A172 (cell line): ENCODE results near the gene LEMD2. TPM values are rescaled to one million over a fixed set of nuclear protein-coding genes. Genes with fewer than 3 reads are reported as not detected.

Experiments used
- DNase-seq: peaks from one replicate; pipeline ENCODE4 v3.0.0-alpha.2; 2015; ENCODE audit warnings: low spot score
- total RNA-seq: library from RNA; depleted of rRNA; stranded (reverse); fragments of >200 nt; shearing (Covaris generic); gene quantifications from 2 replicates; pipeline ENCODE4 v1.2.3, GENCODE V29; 2014

Gene LEMD2
- total RNA-seq, 1 experiment from 2014 or later: 50.8 TPM

DNA sequence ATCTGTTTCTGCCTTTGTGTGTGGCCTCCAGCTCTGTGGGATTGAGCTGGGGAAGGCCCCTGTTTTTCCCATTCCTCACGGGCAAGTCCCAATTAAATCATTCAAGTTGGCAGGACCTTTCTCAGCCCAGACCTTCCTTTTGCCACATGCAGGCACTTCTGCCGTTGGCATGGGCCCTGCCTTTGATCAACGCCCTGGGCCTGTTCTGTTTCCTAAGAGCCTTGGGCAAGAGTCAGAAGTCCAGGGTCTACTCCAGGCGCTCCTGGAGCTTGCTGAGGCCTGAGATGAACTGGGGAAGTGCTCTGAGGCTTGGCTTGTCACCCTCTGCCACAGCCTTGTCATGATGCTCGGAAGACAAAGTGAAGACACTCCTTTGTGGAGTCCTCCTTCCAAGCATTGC lies 49.4 kb downstream of the LEMD2 start:
- DNase-seq: no peak

GRCh38 chr6:33738879-33739278 lies 50.1 kb downstream of the LEMD2 start:
- no peak for DNase-seq

- no peak for DNase-seq
Observed at GRCh38 chr6:33738153-33738552, 50.8 kb downstream of the LEMD2 start.

DNA sequence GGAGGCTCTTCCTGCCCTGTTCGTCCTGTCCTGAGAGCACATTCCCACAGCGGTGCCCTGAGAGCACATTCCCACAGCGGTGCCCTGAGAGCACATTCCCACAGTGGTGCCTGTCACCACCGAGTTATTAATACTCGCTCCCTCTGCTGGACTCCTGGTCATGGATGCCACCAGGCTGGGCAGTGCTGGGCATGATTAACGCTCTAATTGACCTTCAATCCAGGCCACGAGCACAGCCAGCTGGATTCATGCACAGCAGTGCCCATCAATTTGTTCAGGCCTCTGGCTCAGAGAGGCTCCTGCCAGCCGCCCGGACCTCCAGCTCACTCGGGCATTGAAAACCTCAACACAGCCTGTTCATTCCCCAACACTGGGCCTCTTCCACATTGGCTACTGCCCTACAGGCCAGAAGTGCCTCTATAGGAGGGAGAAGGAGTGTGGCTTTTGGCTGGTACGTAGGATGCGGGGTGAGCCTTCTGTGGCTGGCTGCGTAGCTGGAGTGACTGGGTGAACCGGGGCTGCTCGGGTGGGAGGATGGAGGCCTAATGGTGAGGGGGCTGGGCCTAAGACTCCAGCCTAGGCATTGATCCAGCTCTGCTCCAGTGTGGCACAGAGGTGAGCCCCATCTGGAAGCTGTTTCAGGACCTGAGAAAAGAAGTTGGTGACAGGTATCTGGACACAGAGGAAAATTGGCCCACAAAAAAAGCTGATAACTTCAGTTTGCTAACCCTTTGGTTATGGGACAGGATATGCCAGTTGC lies 51.5 kb downstream of the LEMD2 start:
- DNase-seq: no peak

- no peak for DNase-seq
Observed at GRCh38 chr6:33735216-33735615, 53.7 kb downstream of the LEMD2 start.

- DNase-seq: no peak
Observed at GRCh38 chr6:33733709-33734007, 55.3 kb downstream of the LEMD2 start.

DNA sequence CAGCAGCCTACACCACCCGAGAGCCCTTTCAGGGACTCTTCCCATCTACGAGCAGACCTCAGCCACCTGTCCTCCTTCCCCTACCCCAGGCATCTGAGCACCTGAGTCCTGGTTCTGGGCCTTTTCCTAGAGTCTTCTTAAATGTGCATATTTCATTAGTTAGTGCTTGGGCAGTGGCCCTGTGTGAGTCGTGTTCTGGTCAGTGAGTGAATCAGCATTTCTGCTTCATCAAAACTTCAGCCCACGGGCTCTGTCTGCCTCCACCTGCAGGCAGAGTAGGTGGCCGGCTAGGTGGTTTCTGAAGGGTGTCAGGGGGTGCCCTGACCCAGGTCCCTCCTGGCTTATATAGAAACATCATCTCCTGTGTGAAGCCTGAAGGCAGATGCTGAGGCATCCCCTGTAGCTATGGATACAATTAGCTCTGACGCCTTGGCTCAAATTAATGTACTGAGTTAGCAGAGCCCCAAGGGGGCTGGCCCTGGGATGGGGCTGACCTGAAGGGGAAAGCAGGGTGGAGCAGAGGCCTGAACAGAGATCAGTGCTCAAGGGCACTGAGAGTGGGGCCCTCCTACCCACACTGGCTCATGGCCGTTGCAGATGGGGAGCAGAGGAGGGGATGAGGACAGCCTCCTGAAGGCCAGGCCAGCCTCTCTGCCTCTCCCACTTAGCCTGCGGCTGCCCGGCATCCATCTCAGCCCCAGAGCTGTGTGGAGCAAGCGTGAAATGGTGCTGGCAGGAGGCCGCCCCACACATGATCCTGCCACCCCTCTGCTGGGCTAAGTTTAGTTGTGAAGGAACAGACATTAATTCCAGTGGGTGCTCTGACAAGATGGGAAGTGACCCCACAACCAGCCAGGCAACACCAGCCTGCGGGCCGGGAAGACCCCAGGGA lies 55.9 kb downstream of the LEMD2 start:
- peak; percentile 18 for DNase-seq

- no peak for DNase-seq
Observed at GRCh38 chr6:33732385-33732784, 56.5 kb downstream of the LEMD2 start.

DNA sequence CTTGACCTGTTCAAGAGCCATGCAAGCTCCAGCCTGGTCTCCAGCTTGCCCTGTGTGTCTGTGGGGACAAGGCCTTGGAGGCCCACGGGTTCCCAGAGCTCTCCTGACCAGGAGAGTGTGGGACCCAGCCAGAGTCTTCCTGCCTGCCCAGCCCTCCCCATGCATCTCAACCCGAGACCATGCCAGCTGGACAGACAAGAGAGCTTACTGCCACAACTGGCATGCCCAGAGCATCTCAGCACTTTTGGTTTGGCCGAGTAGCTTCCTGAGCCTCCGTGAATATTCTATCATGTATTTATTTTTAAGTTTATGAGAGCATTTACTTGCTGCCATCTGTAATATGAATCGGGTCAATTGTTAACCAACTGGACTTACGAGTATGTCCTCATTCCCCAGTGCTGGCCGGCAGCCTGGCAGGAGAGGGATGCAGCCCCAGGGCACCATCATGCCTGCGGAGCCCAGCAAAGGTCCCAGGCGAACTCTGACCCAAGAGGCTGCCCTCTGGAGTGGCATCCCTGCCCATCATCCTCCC lies 57.1 kb downstream of the LEMD2 start:
- DNase-seq: no peak

DNA sequence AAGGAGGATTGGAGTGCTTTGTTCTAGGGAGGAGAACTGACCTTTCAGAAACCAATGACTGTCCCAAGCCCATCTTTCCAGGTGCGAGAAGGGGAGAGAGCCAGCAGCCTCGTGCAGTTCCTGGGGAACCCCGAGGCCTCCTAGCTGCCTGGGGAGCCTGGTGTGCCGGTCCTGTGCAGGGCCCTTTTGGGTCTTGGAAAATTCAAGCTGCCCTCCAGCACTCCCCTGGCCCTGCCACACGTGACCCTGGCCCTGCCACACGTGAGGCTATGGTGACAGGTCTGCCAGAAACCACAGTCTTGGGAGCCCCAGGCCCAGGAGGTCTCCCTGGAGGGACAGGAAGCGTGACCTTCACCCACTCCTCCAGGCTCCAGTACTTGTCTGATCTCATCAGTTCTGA lies 57.9 kb downstream of the LEMD2 start:
- DNase-seq: no peak

DNA sequence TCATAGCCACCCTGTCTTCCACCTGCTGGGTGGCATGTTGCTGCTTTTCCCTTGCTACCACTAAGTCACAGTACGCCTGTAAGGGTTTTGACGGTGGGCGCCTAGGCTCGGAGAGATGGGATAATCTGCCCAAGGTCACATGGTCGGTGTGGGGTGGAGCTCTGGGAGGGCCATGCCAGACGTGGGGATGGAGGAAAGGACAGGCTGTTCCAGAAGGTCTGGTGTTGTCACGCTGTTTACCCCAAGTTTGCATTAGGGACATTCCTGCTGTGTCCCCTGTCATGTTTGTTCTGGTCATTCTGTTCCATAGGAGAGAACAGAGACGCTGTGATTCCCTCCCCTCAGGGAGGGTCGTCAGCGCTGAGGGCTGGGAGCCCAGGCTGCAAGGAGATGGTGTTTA lies 58.3 kb downstream of the LEMD2 start:
- DNase-seq: no peak

DNA sequence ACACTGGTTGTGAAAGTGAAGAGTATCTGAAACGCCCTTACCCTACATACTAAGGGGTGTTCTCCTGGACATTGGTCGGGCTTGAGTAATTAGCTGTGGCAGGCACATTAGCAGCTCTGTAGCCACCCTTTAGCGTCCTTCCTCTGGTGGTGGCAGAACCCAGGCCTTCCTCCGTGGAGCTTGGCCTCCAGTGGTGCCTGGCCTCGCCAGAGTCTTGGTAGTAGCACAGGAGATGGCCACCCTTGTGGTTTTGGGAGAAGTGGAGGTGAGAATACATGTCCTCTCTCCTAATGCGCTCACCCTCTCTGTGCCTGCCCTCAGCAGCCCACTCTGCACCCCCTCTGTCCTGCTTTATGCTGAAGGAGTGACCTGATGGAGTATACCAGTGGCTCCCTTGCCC lies 59.9 kb downstream of the LEMD2 start:
- no peak for DNase-seq

DNA sequence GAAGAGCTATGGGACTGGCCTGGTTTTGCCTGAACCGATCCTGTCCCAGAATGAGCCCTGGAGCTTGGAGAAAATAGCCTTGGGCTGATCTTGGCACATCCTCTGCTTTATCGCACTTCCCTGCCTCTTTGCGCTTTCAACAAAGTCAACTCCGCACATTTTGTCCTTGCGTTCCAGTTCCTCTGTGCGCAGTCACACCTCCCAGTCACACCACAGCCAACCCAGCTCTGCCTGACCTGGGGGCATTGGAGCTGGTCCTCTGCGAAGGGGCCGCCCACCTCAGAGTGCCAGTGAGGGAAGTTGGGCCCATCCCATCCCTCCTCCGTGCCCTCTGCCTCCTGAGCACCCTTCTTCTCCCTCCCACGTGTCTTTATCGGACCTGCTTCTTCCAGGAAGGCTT lies 60.5 kb downstream of the LEMD2 start:
- no peak for DNase-seq

DNA sequence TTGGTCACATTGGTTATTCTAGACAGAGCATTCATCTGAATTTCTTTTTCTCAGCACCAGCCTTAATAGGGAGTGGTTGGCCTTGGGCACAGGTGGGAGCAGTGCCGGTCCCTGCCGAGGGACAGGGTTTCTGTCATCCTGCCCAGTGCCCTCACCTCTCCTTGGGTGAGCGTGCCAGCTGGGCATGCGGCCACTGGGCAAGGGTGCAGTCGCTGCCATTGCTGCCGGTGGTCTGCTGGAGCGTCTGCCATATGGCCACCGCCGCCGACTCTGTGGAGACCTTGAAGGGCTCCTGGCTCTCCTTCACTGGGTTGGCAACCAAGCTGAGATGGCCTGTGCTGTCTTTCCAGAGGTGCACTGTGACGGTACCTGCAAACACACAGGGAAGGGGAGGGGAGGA lies 61.0 kb downstream of the LEMD2 start:
- DNase-seq: no peak

DNA sequence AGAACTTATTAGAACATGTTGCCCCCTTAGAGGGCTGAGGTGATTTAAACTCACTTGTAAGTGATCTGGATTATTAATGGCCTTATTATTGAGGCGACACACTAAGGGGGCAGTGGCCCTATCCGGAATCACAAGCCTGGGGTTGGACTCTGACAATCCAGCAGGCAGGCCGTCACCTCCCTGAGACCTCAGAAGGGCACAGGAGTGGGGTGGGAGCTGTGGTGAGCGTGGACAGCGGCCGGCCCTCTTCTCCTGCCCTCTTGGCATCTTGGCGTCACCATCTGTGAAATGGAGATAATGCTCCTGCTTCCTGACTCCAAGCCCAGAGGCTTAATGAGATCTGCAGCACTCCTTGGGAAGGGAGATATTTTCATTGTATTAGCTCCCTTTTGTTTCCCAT lies 61.8 kb downstream of the LEMD2 start:
- DNase-seq: no peak

DNA sequence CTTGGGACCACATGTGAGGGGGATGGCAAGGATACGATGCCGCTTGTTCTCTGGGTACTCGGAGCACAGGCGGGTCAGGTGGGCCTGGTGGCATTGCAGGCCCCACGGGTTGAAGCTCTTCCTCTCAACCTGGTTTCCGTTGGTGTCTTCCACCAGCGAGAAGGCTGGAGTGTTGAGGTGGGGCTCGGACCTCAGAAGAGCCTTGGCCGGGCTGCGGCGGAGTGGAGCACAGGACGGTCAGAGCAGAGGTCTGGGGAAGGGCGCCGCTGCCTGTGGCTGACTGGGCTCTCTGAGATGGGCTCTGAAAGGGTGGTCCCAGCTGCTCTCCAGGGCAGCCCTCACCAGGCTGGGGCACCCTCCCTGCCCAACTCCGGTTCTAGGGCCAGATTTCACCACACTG lies 62.2 kb downstream of the LEMD2 start:
- no peak for DNase-seq

- no peak for DNase-seq
Observed at GRCh38 chr6:33725891-33726673, 62.8 kb downstream of the LEMD2 start.

DNA sequence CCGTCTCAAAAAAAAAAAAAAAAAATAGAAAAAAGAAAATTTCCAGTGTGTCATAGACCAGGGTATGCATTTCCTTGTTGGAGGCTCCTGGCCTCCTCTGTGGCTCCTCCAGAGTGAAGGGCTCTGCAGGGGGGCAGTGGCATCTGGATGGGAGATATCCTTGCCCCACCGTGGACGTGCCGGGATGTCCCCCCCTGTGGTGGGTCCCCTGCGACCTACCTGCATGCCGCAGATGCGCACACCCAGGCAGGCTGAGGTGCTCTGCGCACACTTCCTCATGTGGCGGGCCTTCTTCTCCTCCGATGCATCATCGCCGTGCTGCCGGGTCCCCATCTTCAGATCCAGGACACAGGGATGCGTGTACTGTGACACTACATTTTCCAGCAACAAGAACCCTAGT lies 63.7 kb downstream of the LEMD2 start:
- DNase-seq: no peak

DNA sequence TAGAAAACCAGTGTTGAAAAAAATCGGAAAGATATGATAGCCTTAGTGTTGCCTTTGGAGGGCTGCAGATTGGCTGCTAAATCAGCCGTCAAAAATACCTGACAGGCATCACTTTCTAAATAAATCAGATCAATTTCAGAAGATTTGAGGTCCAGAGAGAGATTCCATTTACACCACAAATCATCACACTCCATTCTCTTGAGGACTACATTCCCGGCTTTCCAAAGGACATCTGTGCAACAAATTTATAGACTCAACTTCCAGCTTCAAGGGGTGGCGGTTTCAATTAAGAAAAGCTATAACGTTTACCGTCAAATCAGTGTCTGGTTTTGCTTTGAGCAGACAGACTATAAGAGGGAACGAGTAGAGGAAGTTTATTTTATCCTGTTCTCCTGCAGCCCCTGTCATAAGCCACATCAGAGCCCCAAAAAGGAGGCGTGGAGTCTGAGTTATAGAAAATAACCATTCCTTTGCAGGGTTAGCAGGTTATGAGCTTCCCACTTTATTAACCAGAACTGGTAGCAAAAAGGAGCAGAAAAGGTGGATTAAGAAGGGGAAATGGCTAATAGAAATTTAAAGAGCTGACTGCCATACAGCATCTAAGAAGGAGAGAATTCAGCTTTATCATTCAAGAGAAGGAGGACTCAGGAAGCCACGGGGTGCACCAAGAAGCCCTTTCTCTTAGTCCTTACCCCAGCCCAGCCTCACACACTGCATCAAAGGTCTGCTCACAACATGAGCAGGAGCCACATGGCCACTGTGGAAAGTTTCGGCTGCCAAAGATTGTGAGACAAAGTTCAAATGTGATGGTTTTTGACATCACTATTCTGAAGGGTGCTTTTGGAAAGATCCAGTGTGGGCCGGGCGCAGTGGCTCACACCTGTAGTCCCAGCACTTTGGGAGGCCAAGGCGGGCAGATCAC lies 64.6 kb downstream of the LEMD2 start:
- no peak for DNase-seq

- DNase-seq: no peak
Observed at GRCh38 chr6:33723371-33724085, 65.4 kb downstream of the LEMD2 start.
